Raji (cell line): Measurements from ENCODE around the gene PCCB.

Experiments
- POLR2A ChIP-seq: IDR thresholded peaks from 2 replicates; pipeline ENCODE4 v1.6.1; 2011; ENCODE audit warnings: low read depth, low read length, control low read depth; ENCODE audit not compliant: insufficient read depth

The PCCB gene

DNA sequence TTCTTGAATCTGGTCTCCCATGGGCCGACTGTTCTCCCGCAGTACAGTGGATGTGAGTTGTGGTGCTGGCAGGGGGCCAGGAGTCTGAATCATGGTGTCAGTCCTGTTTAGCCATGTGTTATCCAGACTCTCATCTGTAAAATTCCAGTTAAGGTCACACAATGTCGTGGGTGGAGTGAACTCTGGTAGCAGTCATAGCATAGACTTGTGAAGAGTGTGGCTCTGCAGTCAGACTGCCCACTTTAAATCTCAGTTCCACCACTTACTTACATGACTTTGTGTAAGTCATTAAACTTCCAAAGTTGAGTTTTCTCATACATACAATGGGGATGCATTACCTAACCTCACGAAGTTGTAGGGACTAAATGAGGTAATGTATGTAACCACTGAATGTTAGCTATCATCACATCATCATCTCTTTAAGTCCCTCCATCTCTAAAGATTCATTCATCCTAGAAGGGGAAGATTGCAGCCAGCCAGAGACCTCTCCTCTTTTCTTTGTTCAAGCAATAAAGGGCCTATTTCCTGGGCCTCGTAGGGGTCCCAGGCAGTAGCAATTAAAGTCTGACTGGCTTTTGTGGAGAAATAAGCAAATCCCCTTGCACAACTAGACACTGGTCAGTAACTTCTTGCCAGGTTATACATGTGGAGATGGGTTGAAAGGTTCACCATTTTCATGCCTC lies 93.9 kb downstream of the PCCB start:
- TF ChIP-seq POLR2A, result no peak

DNA sequence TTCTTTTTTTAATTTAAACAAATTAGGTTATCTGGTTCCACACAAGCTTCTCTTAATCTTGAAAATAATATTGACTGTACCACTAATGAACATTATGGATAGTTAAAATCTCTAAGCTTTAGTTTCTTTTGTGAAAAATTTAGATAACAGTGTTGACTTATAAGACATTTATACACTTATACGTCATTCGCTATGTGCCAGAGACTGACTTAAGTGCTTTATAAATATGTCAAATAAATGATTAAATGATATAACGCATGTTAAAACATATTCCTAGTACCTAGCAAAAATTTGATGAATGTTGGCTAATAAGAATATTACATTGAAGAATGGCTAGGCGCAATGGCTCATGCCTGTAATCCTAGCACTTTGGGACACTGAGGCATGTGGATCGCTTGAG lies 96.3 kb downstream of the PCCB start:
- TF ChIP-seq POLR2A, result no peak

DNA sequence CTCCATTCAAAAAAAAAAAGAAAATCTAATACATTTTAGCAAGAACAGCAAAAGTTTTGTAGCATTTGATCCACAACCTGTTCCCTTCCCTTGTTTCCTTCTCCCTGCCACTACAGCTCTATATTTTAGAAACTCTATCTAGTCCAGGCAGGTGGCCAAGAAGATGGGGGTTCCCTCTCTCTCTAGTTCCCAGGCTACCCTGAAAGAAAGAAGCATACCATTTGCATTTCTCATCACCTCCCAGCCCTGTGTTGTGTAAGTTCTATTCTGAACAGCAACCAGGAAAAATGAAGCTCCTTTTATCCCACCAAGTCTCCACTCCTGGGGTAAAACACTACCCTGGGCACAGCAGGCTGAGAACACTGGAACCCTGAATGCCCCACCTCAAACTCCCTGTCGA lies 100.0 kb downstream of the PCCB start:
- no peak for TF ChIP-seq POLR2A

DNA sequence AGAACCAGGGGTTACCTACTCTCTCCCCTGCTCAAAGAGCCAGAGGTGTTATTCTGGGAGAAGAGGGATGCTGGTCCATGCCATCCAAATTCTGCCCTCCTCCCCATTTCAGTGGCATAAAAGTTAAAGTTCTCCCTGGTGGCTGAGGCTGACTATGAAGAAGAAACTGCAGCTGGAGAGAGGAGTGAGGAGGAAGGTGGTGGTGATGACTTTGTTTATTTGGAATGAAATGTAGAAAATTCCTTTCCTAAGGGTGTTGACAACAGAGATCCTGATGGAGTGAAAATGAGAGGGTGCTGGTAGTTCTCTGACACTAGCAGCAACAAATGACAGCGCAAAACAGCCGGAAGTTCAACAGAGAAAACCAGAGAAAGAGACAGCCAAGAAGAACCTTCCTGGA lies 100.4 kb downstream of the PCCB start:
- TF ChIP-seq POLR2A, result no peak

DNA sequence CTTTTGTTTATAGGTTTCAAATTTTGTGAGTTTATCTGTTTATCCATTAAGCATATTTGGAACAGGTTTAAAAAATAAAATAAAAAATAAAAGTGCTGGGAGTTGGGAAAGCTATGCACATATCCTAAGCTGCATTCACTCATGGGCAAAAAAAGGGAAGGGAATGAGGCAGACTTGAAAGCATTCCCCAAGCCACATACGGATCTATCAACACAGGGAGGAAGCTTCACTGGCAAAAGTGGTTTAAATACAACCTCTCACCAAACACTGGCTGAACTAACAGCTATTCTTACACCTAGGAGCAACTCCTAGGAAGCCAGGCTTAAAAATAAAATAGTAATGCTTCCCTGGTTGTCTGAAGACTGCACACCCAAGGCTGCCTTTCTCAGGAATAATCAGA lies 101.2 kb downstream of the PCCB start:
- no peak for TF ChIP-seq POLR2A

DNA sequence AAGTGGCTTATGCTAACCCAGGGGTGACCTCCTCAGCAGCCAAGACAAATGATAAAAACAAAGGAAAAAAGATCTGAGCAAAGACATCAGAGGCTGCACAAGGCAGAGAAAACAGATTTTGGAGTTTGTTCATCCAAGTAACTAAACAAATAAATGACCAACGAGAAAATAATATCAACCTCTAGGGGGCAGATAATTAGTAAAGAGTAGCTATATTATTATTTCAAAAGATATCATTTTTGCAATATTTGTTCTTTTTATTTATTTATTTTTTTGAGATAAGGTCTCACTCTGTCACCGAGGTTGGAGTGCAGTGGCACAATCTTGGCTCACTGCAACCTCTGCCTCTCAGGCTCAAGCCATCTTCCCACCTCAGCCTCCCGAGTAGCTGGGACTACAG lies 101.8 kb downstream of the PCCB start:
- TF ChIP-seq POLR2A, result no peak

DNA sequence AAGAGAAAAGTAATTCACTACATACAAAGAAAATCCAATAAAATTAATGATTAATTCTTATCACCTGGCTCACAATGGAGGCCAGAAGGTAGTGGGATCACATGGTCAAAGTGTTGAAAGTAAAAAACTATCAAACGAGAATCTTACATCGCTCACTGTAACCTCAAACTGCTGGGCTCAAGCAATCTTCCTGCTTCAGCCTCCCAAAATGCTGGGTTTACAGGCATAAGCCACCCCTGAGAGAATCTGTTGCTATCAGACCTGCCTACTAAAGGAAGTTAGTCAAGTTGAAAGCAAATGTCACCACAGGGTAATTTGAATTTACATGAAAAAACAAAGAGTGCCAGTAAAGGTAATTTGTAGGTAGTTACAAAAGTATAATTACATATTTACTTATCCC lies 103.3 kb downstream of the PCCB start:
- no peak for TF ChIP-seq POLR2A

DNA sequence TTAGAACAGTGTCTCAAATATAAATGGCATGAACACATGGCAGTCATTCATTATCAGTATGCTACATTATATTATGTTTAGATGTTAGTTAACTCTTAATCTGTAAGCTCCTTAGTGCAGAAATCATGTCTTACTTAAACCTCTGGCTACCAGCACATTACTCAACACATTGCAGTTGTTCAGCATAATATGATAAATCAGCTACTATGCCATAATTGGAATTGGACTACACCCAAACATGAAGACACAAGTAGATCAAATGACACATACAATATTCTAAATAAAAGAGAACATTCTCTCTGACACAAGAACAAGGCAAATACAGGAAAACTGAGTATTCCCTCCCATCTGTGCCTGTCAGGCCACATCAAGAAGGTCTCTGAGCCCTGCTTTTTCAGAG lies 116.1 kb downstream of the PCCB start:
- TF ChIP-seq POLR2A, result no peak

DNA sequence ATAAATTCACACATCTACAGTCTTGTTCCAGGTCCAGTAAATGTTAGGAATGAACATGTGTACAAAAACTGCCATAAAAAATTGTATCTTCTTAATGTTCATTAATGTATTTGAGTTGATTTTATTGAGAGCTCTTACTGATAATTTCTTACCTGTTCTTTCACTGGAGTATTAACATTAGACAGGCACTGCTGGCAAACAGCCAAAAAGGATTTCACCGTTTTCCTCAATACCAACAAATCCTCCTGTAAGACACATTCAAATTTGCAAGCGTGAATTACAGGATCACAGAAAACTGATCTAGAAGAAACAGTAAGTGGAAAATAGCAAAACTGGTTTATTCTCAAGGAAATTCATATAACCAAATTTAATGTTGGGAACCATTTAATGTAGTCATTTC lies 127.4 kb downstream of the PCCB start:
- TF ChIP-seq POLR2A, result no peak

DNA sequence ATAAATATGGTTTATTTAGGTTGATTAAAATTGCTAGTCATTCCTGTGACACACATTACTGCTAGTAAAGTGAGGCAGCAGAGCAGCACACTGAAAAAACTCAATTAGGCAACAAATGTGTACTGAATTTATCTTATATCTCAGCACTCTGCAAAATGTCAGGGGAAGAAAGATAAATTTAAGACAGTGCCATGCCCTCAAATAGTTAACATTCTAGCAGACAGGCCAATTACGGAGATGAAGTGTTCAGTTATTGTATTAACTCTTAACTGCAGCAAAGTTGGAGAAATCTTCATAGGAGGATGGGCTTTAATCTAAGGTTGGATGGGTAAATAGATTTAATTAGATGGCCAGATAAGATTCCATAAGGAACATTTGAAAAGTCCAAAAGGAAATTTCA lies 127.9 kb downstream of the PCCB start:
- no peak for TF ChIP-seq POLR2A
